Measurements from ENCODE around the gene RSPO1. TPM values are rescaled to one million over a fixed set of nuclear protein-coding genes. Genes with fewer than 3 reads are reported as not detected.
"Not testable (repeated sequence)": the region's sequence is repeated elsewhere in the genome, so short reads cannot be mapped to it uniquely, and the experiment has no call there.

The RSPO1 gene
- total and polyA plus RNA-seq, 2 of the 13 experiments (the other 11 are each of a cell fraction or from before 2014, with no cell fraction given): not detected

DNA sequence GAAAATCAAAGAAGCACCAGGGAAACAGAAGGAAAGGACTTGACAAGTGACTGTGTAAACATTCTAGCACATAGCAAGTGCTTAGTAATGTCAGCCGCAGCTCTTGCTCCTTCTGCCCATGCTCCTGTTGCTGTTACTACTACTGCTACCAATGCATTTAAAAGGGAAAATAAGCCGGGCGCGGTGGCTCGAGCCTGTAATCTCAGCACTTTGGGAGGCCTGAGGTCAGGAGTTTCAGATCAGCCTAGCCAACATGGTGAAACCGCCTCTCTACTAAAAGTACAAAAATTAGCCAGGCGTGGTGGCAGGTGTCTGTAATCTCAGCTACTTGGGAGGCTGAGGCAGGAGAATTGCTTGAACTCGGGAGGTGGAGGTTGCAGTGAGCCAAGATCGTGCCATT lies 49.5 kb upstream of the RSPO1 start:
- peaks cover 9 to 32% of the 10 kb centered on the region in 2 experiments for H3K36me3 ChIP-seq (replicated peaks in 1 of 2; ENCODE audit: control insufficient read depth in 1 of 2, insufficient read depth in 2 of 2, low read length in 2 of 2)
- BruUV-seq (replicated peaks); H2AFZ ChIP-seq (ENCODE audit: low read length): not testable (repeated sequence)

DNA sequence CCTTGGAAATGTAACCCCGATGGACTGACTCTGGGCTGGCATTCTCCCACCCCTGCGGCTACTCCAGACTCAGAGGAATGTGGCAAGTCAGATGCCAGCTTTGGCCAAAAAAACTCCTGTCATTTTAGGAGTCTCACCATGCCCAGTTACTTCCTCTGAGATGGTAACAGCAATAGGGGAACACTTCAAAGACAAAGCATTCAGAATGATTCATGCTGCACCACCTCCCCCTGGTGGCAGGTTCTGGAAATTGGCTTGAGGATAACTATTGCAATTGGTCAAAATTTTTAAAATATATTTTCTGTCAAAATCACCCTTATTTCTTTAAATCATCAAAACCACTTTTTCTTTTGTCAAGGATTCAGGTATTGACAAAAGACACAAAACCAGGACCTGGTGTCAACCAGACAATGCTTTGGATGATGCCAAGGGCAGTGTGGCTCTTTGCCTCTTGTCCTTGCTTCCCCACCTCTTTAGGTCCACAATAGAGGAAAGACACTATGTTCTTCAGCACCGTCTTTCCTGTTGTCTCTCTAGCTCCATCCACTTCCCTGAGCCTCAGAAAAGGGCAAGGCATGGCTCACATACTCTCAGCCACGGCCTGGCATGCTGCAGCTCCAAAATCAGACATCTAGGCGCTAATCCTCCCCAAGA lies 47.8 kb upstream of the RSPO1 start:
- Histone ChIP-seq H3K9me3 (ENCODE audit: low read length) (no peaks in the 10 kb centered on the region), H3K79me2 (ENCODE audit: insufficient read depth, low read length) (no peaks in the 10 kb centered on the region), H3K27ac (ENCODE audit: extremely low read length, insufficient read depth, low read length) (no peak overlapping the region), H2AFZ (ENCODE audit: low read length) (no peak overlapping the region), H3K4me1 (ENCODE audit: insufficient read depth, low read length) (no peaks in the 10 kb centered on the region), H3K4me3 (replicated peaks in 1 of 3; ENCODE audit: insufficient read depth in 1 of 3, low read depth in 2 of 3, low read length in 3 of 3) (no peak overlapping the region), H3K36me3 (replicated peaks in 1 of 2; ENCODE audit: control insufficient read depth in 1 of 2, insufficient read depth in 2 of 2, low read length in 2 of 2) (peaks cover 9 to 32% of the 10 kb centered on the region in 2 experiments), H4K20me1 (ENCODE audit: insufficient read depth, low read length) (peaks cover 3% of the 10 kb centered on the region; the same call in 1 of the 2 replicates), H3K27me3 (ENCODE audit: control insufficient read depth in 1 of 2, insufficient read depth in 2 of 2, low read length in 2 of 2) (peaks cover 0 to 2% of the 10 kb centered on the region in 2 experiments; a peak in 1 of 5 replicates), H3K4me2 (ENCODE audit: low read depth, low read length) (no peak overlapping the region), H3K9ac (ENCODE audit: insufficient read depth, low read depth, low read length) (no peak overlapping the region)
- FAIRE-seq: peak; percentile 87
- ATAC-seq: peak; percentile 64
- intact Hi-C loops (cut with micrococcal nuclease; ENCODE audit: unreplicated experiment): loop anchor here (1.0 kb wide), 1 partner anchor 79 kb away; no protein-coding TSS in a partner anchor
- in situ Hi-C loops (cut with HindIII; ENCODE audit: extremely low pct_ligation_motif_present, low pct_unique_long_range_greater_than_20kb): loop anchor here (5.0 kb wide), 1 partner anchor 225 kb away; no protein-coding TSS in a partner anchor
- ChIA-PET CTCF (ENCODE audit: low intra/inter-chr PET ratio, low total read pairs) (interaction anchor here (1.0 to 5.1 kb wide), 3 partner anchors 78 to 228 kb away, joined by 3 to 56 read pairs (median 4); partner anchors contain the start of gene MEAF6), POLR2A (no interaction called here)
- peak; percentile 38 for DNase-seq (ENCODE audit: low spot score)
- no TSS peak for BruUV-seq (replicated peaks)
- WGBS (ENCODE audit: low lambda C conversion rate): 87% methylated on average over 5 of the region's 5 CpGs
- TF ChIP-seq ZFP41 (CRISPR knock-in tag; IDR thresholded peaks at IDR 0.05; ENCODE audit: borderline replicate concordance) (no peak), ZSCAN22 (CRISPR knock-in tag; IDR thresholded peaks at IDR 0.05) (no peak), ZNF709 (CRISPR knock-in tag; IDR thresholded peaks at IDR 0.05) (no peak), ZNF337 (CRISPR knock-in tag; IDR thresholded peaks at IDR 0.05; ENCODE audit: borderline replicate concordance, low read depth) (no peak)
- TF ChIP-seq, protein P1, sequence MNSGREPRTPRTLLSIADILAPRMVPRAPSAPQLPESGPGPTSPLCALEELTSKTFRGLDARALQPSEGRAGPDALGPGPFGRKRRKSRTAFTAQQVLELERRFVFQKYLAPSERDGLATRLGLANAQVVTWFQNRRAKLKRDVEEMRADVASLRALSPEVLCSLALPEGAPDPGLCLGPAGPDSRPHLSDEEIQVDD (CRISPR knock-in tag; IDR thresholded peaks at IDR 0.05; ENCODE audit: borderline replicate concordance): no peak
- TF ChIP-seq, protein P2, sequence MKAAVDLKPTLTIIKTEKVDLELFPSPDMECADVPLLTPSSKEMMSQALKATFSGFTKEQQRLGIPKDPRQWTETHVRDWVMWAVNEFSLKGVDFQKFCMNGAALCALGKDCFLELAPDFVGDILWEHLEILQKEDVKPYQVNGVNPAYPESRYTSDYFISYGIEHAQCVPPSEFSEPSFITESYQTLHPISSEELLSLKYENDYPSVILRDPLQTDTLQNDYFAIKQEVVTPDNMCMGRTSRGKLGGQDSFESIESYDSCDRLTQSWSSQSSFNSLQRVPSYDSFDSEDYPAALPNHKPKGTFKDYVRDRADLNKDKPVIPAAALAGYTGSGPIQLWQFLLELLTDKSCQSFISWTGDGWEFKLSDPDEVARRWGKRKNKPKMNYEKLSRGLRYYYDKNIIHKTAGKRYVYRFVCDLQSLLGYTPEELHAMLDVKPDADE (CRISPR knock-in tag; IDR thresholded peaks at IDR 0.05): no peak
- TF ChIP-seq, protein P3, sequence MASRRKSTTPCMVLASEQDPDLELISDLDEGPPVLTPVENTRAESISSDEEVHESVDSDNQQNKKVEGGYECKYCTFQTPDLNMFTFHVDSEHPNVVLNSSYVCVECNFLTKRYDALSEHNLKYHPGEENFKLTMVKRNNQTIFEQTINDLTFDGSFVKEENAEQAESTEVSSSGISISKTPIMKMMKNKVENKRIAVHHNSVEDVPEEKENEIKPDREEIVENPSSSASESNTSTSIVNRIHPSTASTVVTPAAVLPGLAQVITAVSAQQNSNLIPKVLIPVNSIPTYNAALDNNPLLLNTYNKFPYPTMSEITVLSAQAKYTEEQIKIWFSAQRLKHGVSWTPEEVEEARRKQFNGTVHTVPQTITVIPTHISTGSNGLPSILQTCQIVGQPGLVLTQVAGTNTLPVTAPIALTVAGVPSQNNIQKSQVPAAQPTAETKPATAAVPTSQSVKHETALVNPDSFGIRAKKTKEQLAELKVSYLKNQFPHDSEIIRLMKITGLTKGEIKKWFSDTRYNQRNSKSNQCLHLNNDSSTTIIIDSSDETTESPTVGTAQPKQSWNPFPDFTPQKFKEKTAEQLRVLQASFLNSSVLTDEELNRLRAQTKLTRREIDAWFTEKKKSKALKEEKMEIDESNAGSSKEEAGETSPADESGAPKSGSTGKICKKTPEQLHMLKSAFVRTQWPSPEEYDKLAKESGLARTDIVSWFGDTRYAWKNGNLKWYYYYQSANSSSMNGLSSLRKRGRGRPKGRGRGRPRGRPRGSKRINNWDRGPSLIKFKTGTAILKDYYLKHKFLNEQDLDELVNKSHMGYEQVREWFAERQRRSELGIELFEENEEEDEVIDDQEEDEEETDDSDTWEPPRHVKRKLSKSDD (CRISPR knock-in tag; IDR thresholded peaks at IDR 0.05; ENCODE audit: low read depth): no peak
- TF ChIP-seq, protein P4, sequence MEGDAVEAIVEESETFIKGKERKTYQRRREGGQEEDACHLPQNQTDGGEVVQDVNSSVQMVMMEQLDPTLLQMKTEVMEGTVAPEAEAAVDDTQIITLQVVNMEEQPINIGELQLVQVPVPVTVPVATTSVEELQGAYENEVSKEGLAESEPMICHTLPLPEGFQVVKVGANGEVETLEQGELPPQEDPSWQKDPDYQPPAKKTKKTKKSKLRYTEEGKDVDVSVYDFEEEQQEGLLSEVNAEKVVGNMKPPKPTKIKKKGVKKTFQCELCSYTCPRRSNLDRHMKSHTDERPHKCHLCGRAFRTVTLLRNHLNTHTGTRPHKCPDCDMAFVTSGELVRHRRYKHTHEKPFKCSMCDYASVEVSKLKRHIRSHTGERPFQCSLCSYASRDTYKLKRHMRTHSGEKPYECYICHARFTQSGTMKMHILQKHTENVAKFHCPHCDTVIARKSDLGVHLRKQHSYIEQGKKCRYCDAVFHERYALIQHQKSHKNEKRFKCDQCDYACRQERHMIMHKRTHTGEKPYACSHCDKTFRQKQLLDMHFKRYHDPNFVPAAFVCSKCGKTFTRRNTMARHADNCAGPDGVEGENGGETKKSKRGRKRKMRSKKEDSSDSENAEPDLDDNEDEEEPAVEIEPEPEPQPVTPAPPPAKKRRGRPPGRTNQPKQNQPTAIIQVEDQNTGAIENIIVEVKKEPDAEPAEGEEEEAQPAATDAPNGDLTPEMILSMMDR (CRISPR knock-in tag; IDR thresholded peaks at IDR 0.05): peak; percentile 81
- TF ChIP-seq, protein P5, sequence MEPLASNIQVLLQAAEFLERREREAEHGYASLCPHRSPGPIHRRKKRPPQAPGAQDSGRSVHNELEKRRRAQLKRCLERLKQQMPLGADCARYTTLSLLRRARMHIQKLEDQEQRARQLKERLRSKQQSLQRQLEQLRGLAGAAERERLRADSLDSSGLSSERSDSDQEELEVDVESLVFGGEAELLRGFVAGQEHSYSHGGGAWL (CRISPR knock-in tag; IDR thresholded peaks at IDR 0.05): no peak

More for the DNA sequence above, 49.5 kb upstream of the RSPO1 start:
- ATAC-seq; H3K9ac ChIP-seq (ENCODE audit: insufficient read depth, low read depth, low read length); H3K4me1 ChIP-seq (ENCODE audit: insufficient read depth, low read length); H3K4me2 ChIP-seq (ENCODE audit: low read depth, low read length); intact Hi-C loops (cut with micrococcal nuclease; ENCODE audit: unreplicated experiment); H3K9me3 ChIP-seq (ENCODE audit: low read length); H3K27ac ChIP-seq (ENCODE audit: extremely low read length, insufficient read depth, low read length); FAIRE-seq; POLR2A ChIA-PET; H4K20me1 ChIP-seq (ENCODE audit: insufficient read depth, low read length); H3K79me2 ChIP-seq (ENCODE audit: insufficient read depth, low read length); H3K4me3 ChIP-seq (replicated peaks in 1 of 3; ENCODE audit: insufficient read depth in 1 of 3, low read depth in 2 of 3, low read length in 3 of 3); DNase-seq (ENCODE audit: low spot score); H3K27me3 ChIP-seq (ENCODE audit: control insufficient read depth in 1 of 2, insufficient read depth in 2 of 2, low read length in 2 of 2): not testable (repeated sequence)
- CTCF ChIA-PET (ENCODE audit: low intra/inter-chr PET ratio, low total read pairs): interaction anchor here (5.1 kb wide), 1 partner anchor 80 kb away, joined by 56 read pairs; no protein-coding TSS in a partner anchor
- in situ Hi-C loops (cut with HindIII; ENCODE audit: extremely low pct_ligation_motif_present, low pct_unique_long_range_greater_than_20kb): loop anchor here (5.0 kb wide), 1 partner anchor 227 kb away; no protein-coding TSS in a partner anchor
- whole genome bisulfite sequencing (ENCODE audit: low lambda C conversion rate): 94% methylated on average over 9 of the region's 9 CpGs
